Endothelial cell (in vitro differentiated cells): ENCODE results near the gene UCN. TPM values are rescaled to one million over a fixed set of nuclear protein-coding genes. Genes with fewer than 3 reads are reported as not detected.

Experiments
- DNase-seq: peaks from one replicate; pipeline ENCODE4 v3.0.0; 2021; ENCODE audit warnings: low spot score
- H3K27ac Mint-ChIP-seq: one replicate; pipeline ENCODE4 v1.8.0; 2021; ENCODE audit warnings: mixed read lengths, inconsistent platforms; ENCODE audit not compliant: unreplicated experiment
- H3K27me3 Mint-ChIP-seq: one replicate; pipeline ENCODE4 v1.8.0; 2021; ENCODE audit warnings: mild to moderate bottlenecking, moderate library complexity, mixed read lengths, inconsistent platforms; ENCODE audit not compliant: unreplicated experiment
- H3K36me3 Mint-ChIP-seq: one replicate; pipeline ENCODE4 v1.8.0; 2021; ENCODE audit warnings: mild to moderate bottlenecking, low read depth, mixed read lengths, inconsistent platforms; ENCODE audit not compliant: unreplicated experiment
- H3K4me1 Mint-ChIP-seq: one replicate; pipeline ENCODE4 v1.8.0; 2021; ENCODE audit warnings: mild to moderate bottlenecking, mixed read lengths, inconsistent platforms; ENCODE audit not compliant: unreplicated experiment
- H3K4me3 Mint-ChIP-seq: one replicate; pipeline ENCODE4 v1.8.0; 2021; ENCODE audit warnings: mild to moderate bottlenecking, mixed read lengths, inconsistent platforms; ENCODE audit not compliant: unreplicated experiment
- H3K9me3 Mint-ChIP-seq: one replicate; pipeline ENCODE4 v1.8.0; 2021; ENCODE audit warnings: mixed read lengths, inconsistent platforms; ENCODE audit not compliant: unreplicated experiment
- total RNA-seq: library from RNA; stranded (reverse); fragmentation: NEBNext Ultra II Directional; extraction: Animal tissue kit (Norgen Biotek cat#: 25700); gene quantifications from one replicate; pipeline ENCODE4 v1.2.1, GENCODE V29; 2021; ENCODE audit not compliant: unreplicated experiment
- TF ChIP-seq, protein P1 (sequence below): fragments of 200-600 bp; sonication (generic); IDR thresholded peaks from one replicate; pipeline ENCODE4 v1.5.0; 2021; ENCODE audit warnings: antibody characterized with exemption; ENCODE audit not compliant: unreplicated experiment

Gene UCN
- total RNA-seq, 1 donor from 2014 or later = 1.5 TPM

- H3K27ac Mint-ChIP-seq = no peak overlapping the region
- no peaks in the 10 kb centered on the region for H3K9me3 Mint-ChIP-seq
- TF ChIP-seq, protein P1, sequence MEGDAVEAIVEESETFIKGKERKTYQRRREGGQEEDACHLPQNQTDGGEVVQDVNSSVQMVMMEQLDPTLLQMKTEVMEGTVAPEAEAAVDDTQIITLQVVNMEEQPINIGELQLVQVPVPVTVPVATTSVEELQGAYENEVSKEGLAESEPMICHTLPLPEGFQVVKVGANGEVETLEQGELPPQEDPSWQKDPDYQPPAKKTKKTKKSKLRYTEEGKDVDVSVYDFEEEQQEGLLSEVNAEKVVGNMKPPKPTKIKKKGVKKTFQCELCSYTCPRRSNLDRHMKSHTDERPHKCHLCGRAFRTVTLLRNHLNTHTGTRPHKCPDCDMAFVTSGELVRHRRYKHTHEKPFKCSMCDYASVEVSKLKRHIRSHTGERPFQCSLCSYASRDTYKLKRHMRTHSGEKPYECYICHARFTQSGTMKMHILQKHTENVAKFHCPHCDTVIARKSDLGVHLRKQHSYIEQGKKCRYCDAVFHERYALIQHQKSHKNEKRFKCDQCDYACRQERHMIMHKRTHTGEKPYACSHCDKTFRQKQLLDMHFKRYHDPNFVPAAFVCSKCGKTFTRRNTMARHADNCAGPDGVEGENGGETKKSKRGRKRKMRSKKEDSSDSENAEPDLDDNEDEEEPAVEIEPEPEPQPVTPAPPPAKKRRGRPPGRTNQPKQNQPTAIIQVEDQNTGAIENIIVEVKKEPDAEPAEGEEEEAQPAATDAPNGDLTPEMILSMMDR = no peak
- peaks cover 6% of the 10 kb centered on the region for H3K27me3 Mint-ChIP-seq
- no peaks in the 10 kb centered on the region for H3K36me3 Mint-ChIP-seq
- H3K4me1 Mint-ChIP-seq = peaks cover 2% of the 10 kb centered on the region
- DNase-seq = no peak
- H3K4me3 Mint-ChIP-seq = no peak overlapping the region
Measured at GRCh38 chr2:27296481-27296880, 11.8 kb downstream of the UCN start.

- DNase-seq = no peak
- no peaks in the 10 kb centered on the region for H3K36me3 Mint-ChIP-seq
- H3K27ac Mint-ChIP-seq = no peak overlapping the region
- H3K4me1 Mint-ChIP-seq = peaks cover 2% of the 10 kb centered on the region
- H3K4me3 Mint-ChIP-seq = no peak overlapping the region
- peaks cover 6% of the 10 kb centered on the region for H3K27me3 Mint-ChIP-seq
- H3K9me3 Mint-ChIP-seq = no peaks in the 10 kb centered on the region
- TF ChIP-seq, protein P1 = no peak
Measured at GRCh38 chr2:27294928-27295327, 13.3 kb downstream of the UCN start.

GRCh38 chr2:27291865-27292264, 16.4 kb downstream of the UCN start:
- H3K27ac Mint-ChIP-seq = no peak overlapping the region
- H3K4me1 Mint-ChIP-seq = peaks cover 2% of the 10 kb centered on the region
- no peak for DNase-seq
- H3K9me3 Mint-ChIP-seq = no peaks in the 10 kb centered on the region
- H3K4me3 Mint-ChIP-seq = no peak overlapping the region
- H3K27me3 Mint-ChIP-seq = no peaks in the 10 kb centered on the region
- TF ChIP-seq, protein P1 = no peak
- H3K36me3 Mint-ChIP-seq = no peaks in the 10 kb centered on the region

DNA sequence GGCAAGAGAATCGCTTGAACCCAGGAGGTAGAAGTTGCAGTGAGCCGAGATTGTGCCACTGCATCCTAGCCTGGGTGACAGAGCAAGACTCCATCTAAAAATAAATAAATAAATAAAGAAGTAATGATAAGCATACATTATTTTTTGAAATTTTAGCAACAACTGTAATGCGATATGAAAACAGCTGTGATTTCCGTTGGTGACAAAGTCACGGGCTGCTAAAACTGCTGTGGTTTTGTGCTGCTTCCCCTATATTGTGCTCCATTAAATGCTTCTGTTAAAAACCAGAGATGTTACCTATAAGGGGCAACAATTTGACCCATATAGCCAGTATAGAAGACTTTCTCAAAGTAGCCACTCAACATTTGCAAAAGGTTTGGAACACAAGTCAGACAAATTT, 17.7 kb downstream of the UCN start:
- TF ChIP-seq, protein P1 = no peak
- Mint-ChIP-seq H3K4me1 (peaks cover 2% of the 10 kb centered on the region), H3K27ac (no peak overlapping the region), H3K9me3 (no peaks in the 10 kb centered on the region), H3K36me3 (no peaks in the 10 kb centered on the region), H3K27me3 (no peaks in the 10 kb centered on the region), H3K4me3 (no peak overlapping the region)
- DNase-seq = no peak

DNA sequence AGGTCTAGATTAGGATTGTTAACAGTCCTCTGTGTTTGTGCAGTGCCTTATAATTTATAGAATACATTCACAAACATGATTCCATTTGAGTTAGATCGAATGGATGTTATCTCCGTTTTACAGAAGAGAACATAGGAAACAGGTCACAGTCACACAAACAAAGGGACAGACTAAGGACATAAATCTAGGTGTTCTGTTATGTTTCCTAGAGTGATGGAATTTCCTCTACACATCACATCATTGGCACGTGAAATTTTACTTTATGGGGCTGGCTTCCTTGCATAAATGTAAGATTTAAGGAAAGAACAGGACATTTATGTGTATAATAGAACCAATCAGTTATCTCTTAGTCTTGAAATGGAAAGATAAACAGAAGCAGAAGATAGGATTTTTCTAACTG, 19.6 kb downstream of the UCN start:
- Mint-ChIP-seq H3K9me3 (no peaks in the 10 kb centered on the region), H3K4me3 (no peak overlapping the region), H3K27ac (no peak overlapping the region), H3K27me3 (no peaks in the 10 kb centered on the region), H3K4me1 (peaks cover 2% of the 10 kb centered on the region), H3K36me3 (no peaks in the 10 kb centered on the region)
- TF ChIP-seq, protein P1 = no peak
- DNase-seq = no peak
